Measurements from ENCODE around the gene ZNF581. TPM values are rescaled to one million over a fixed set of nuclear protein-coding genes. Genes with fewer than 3 reads are reported as not detected.

ZNF581 gene
- total RNA-seq, 1 experiment from 2014 or later, result 37.5 TPM

DNA sequence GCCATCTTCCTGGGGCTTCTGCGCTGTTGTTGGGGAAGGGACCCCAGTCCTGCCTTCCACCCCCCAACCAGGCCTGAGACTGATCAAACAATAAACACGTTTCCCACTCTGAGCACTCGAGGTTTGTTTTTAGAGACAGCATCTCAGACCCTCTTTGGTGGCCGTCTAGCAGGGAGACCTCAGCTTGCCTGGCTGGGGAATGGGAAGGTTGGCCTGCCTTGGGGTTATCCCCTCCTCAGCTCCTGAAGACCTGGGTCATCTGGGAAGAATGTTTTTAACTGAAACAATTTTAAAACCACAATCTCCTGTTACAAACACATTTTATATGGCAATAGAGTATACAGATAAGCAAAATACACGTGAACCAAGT, 2.0 kb downstream of the ZNF581 start:
- BruUV-seq (replicated peaks), result no TSS peak
- POLR2A ChIA-PET (ENCODE audit: unreplicated experiment), result no interaction called here
- Histone ChIP-seq H4K20me1 (ENCODE audit: low read length) (0 out of 2 replicates have a peak, but pooled peaks cover 4% of the 10 kb centered on the region), H2AFZ (ENCODE audit: low read length) (no peak overlapping the region), H3F3A (ENCODE audit: low read length, unreplicated experiment) (peaks cover 5% of the 10 kb centered on the region), H3K4me2 (ENCODE audit: low read length) (peak overlapping the region; percentile 85), H3K9me2 (replicated peaks; ENCODE audit: low read length) (no peaks in the 10 kb centered on the region), H3K4me1 (ENCODE audit: insufficient read depth, low read length) (peaks cover 40% of the 10 kb centered on the region), H3K27me3 (ENCODE audit: low read length) (no peaks in the 10 kb centered on the region), H3K27ac (ENCODE audit: low read length) (no peak overlapping the region), H3K4me3 (ENCODE audit: low read length) (peak overlapping the region; percentile 96), H3K36me3 (ENCODE audit: low read depth, low read length) (peaks cover 14% of the 10 kb centered on the region), H3K79me2 (ENCODE audit: low read length) (peaks cover 58% of the 10 kb centered on the region), H3K9me3 (ENCODE audit: low read length) (no peaks in the 10 kb centered on the region), H3K9ac (ENCODE audit: low read length) (peak overlapping the region; percentile 95; the same call in 1 of the 2 replicates)
- DNase-seq (no peak), ATAC-seq (no peak)
- CTCF ChIA-PET, result no interaction called here
- intact Hi-C loops (cut with micrococcal nuclease), result no loop called here
- TF ChIP-seq CTCF (conservative IDR thresholded peaks at IDR 0.05; ENCODE audit: low read depth, low read length) (no peak), EZH2phosphoT487 (IDR thresholded peaks at IDR 0.05; ENCODE audit: borderline replicate concordance, low read length) (no peak), EZH2 (IDR thresholded peaks at IDR 0.05; ENCODE audit: low read length, unreplicated experiment) (no peak)

DNA sequence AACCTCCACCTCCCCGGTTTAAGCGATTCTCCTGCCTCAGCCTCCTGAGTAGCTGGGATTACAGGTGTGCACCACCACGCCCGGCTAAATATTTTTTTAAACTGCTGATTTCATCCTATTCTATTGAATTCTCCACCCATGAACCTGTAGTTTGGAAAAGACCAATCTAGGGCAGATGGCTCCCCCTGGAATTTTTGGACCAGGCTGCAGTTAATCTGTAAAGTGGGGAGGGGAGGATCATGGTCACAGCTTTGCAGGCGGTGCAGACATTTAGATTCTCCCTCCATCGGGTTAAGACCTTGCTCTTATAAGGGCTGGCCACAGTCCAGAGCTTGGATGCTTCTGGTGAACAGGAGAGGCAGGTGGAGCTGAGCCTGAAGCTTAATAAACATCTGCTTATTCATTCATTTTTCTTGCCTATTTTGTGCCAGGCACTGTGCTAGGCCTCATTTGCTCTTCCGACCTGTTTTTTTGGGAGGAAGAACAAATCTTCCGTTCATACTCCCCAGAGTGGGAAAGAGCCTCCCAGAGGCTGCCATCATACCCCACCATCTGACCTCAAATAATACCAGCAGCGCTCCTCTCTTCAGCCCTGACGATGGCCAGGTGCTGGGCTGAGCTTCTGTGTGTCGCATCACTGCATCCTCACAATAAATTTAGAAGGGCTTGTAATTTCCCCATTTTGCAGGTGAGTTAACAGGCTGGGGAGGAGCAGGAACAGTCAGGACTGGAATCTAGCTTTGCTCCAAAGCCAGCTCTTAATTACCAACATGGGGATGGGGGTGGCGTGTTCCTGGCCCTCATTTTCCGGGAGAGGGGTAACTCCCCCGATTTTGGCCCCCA, 3.7 kb downstream of the ZNF581 start:
- H2AFZ ChIP-seq (ENCODE audit: low read length), result peak overlapping the region; percentile 86
- POLR2A ChIA-PET (ENCODE audit: unreplicated experiment), result interaction anchor here (0.6 kb wide), 2 partner anchors 523 to 668 kb away, joined by 3 to 4 read pairs; no protein-coding TSS in a partner anchor

More for the DNA sequence above, 3.7 kb downstream of the ZNF581 start:
- DNase-seq (peak; percentile 35), ATAC-seq (no peak)
- Histone ChIP-seq H3K27ac (ENCODE audit: low read length) (no peak overlapping the region), H3K9me2 (replicated peaks; ENCODE audit: low read length) (no peaks in the 10 kb centered on the region), H3K79me2 (ENCODE audit: low read length) (peaks cover 49% of the 10 kb centered on the region), H3K36me3 (ENCODE audit: low read depth, low read length) (peaks cover 14% of the 10 kb centered on the region), H3K4me3 (ENCODE audit: low read length) (peak overlapping the region; percentile 95), H3K4me1 (ENCODE audit: insufficient read depth, low read length) (peaks cover 39% of the 10 kb centered on the region), H3K9ac (ENCODE audit: low read length) (peak overlapping the region; percentile 86), H3K27me3 (ENCODE audit: low read length) (no peaks in the 10 kb centered on the region), H3F3A (ENCODE audit: low read length, unreplicated experiment) (peaks cover 5% of the 10 kb centered on the region), H3K4me2 (ENCODE audit: low read length) (peak overlapping the region; percentile 98), H4K20me1 (ENCODE audit: low read length) (0 out of 2 replicates have a peak, but pooled peaks cover 4% of the 10 kb centered on the region), H3K9me3 (ENCODE audit: low read length) (no peaks in the 10 kb centered on the region)
- CTCF ChIA-PET, result interaction anchor here (0.7 to 0.9 kb wide), 3 partner anchors 10 to 47 kb away, joined by 3 to 4 read pairs (median 4); partner anchors contain the start of gene ZNF865
- intact Hi-C loops (cut with micrococcal nuclease), result no loop called here
- TSS peak; percentile 4 for BruUV-seq (replicated peaks)
- no peak for TF ChIP-seq EZH2 (IDR thresholded peaks at IDR 0.05; ENCODE audit: low read length, unreplicated experiment)
- TF ChIP-seq EZH2phosphoT487 (IDR thresholded peaks at IDR 0.05; ENCODE audit: borderline replicate concordance, low read length), result no peak
- no peak for TF ChIP-seq CTCF (conservative IDR thresholded peaks at IDR 0.05; ENCODE audit: low read depth, low read length)
